Measurements from ENCODE around the gene SH3RF1.

Gene SH3RF1

GRCh38 chr4:169228076-169228475 is 42.7 kb downstream of the SH3RF1 start:
- no peak overlapping the region for H3K4me3 ChIP-seq (ENCODE audit: low read depth, low read length)
- TF ChIP-seq, protein P1, sequence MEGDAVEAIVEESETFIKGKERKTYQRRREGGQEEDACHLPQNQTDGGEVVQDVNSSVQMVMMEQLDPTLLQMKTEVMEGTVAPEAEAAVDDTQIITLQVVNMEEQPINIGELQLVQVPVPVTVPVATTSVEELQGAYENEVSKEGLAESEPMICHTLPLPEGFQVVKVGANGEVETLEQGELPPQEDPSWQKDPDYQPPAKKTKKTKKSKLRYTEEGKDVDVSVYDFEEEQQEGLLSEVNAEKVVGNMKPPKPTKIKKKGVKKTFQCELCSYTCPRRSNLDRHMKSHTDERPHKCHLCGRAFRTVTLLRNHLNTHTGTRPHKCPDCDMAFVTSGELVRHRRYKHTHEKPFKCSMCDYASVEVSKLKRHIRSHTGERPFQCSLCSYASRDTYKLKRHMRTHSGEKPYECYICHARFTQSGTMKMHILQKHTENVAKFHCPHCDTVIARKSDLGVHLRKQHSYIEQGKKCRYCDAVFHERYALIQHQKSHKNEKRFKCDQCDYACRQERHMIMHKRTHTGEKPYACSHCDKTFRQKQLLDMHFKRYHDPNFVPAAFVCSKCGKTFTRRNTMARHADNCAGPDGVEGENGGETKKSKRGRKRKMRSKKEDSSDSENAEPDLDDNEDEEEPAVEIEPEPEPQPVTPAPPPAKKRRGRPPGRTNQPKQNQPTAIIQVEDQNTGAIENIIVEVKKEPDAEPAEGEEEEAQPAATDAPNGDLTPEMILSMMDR (IDR thresholded peaks at IDR 0.05; ENCODE audit: control insufficient read depth, extremely low read depth, insufficient read depth), result no peak
- no peak for DNase-seq (ENCODE audit: low read depth)

DNA sequence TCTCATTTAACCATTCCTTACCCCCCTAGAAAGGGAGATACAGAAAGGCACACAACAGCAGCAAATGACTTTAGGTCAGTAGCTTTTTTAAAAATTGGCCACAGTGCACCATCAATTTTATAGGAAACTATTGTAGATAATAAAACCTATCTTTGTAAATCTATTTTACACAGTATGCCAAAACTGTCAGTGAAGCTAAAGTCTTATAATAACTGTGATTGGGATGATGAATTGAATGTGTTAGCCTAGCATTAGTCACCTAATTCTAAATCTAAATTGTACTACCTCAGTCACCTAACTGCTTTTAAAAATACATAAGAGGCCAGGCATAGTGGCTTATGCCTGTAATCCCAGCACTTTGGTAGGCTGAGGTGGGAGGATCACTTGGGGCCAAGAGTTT is 44.2 kb downstream of the SH3RF1 start:
- no peak overlapping the region for H3K4me3 ChIP-seq (ENCODE audit: low read depth, low read length)
- no peak for DNase-seq (ENCODE audit: low read depth)
- TF ChIP-seq, protein P1 (IDR thresholded peaks at IDR 0.05; ENCODE audit: control insufficient read depth, extremely low read depth, insufficient read depth), result no peak

GRCh38 chr4:169225812-169226211 is 44.9 kb downstream of the SH3RF1 start:
- no peak for DNase-seq (ENCODE audit: low read depth)
- no peak overlapping the region for H3K4me3 ChIP-seq (ENCODE audit: low read depth, low read length)
- TF ChIP-seq, protein P1 (IDR thresholded peaks at IDR 0.05; ENCODE audit: control insufficient read depth, extremely low read depth, insufficient read depth), result no peak

GRCh38 chr4:169225058-169225751 is 45.6 kb downstream of the SH3RF1 start:
- TF ChIP-seq, protein P1 (IDR thresholded peaks at IDR 0.05; ENCODE audit: control insufficient read depth, extremely low read depth, insufficient read depth), result no peak
- DNase-seq (ENCODE audit: low read depth), result no peak
- H3K4me3 ChIP-seq (ENCODE audit: low read depth, low read length), result no peak overlapping the region

DNA sequence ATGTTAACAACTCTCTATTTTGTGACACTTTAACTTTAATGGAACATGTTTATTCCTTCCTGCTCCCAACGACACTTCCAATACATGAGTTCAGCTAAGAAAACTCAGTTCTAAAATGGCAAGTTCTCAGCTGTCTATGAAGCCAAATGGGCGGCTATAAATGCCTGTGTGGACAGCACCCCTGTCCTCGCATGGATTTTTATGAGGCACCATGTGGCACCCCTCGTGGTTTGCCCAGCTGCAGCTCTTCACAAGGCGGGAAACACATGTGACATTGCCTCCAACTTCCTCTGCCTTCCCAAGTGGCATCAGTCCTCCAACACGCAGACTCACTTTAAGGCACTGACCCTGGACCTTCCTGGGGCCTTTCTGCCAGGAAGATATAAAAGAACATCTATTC is 48.0 kb downstream of the SH3RF1 start:
- no peak for DNase-seq (ENCODE audit: low read depth)
- no peak overlapping the region for H3K4me3 ChIP-seq (ENCODE audit: low read depth, low read length)
- TF ChIP-seq, protein P1 (IDR thresholded peaks at IDR 0.05; ENCODE audit: control insufficient read depth, extremely low read depth, insufficient read depth), result no peak

GRCh38 chr4:169221662-169222061 is 49.1 kb downstream of the SH3RF1 start:
- H3K4me3 ChIP-seq (ENCODE audit: low read depth, low read length), result no peak overlapping the region
- TF ChIP-seq, protein P1 (IDR thresholded peaks at IDR 0.05; ENCODE audit: control insufficient read depth, extremely low read depth, insufficient read depth), result no peak
- no peak for DNase-seq (ENCODE audit: low read depth)

DNA sequence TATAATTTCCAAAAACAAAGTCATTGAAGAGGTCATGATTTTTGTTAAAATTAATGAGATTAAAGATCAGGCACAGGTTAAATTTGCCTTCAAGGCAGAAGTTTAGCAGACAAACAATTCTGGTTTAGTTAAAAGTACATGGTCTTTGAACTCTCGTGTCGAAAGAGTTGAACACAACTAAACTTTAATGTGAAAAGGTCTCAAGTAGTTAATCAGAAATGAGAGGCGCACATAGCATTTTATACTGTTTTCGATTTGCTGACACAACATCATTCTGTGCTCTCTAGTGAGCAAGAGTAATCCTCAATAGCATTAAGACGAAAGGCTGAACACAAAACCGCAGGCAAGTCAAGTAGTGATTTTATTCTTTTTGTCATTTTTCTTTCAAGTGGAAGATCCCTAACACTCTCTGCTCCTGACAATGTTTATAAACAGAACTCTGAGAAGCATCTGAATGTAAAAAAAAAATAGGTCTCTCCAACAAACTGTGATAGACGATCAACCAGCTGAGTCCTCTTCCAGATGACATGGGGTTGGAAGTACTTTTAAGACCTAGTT is 49.8 kb downstream of the SH3RF1 start:
- H3K4me3 ChIP-seq (ENCODE audit: low read depth, low read length), result no peak overlapping the region
- TF ChIP-seq, protein P1 (IDR thresholded peaks at IDR 0.05; ENCODE audit: control insufficient read depth, extremely low read depth, insufficient read depth), result no peak
- no peak for DNase-seq (ENCODE audit: low read depth)

Data from LNCaP clone FGC (cell line).